ENCODE measurements around the gene SARNP.
A peak's percentile ranks its signal among the peaks of the same experiment; 100 is the strongest.

SARNP gene

DNA sequence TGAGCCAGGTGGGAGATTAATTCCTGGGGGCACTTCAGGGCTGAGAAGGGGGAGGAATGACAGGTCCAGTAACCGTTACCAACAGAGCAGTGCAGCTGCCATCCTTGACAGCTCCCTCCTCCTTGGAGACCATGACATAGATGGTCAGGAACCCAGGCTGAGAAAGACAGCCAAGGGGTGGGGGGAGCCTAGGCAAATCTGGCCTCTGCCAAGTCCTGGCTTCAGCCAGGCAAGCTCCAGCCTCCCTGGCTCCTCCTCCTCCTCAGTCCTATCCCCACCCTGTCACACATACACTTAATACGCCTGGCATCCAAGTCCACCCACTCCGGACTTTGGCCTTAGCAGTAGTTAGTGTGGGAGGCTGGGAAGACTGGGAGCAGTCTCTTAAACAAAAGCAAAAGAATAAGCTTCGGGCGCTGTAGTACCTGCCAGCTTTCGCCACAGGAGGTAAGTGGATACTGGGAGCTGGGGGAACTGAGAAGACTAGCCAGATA, 97.4 kb downstream of the SARNP start, which contains the start of gene RDH5:
TSS of gene RDH5 (plus strand) at position 323 of the 494 bp plus-strand sequence. CDS start 792 bp downstream, outside the sequence.
- no peaks in the 10 kb centered on the region for H3K79me2 ChIP-seq
- H3K27me3 ChIP-seq (ENCODE audit: control insufficient read depth, insufficient read depth, low read length) = no peaks in the 10 kb centered on the region
- no peak within 1 kb of the TSS for H3K9ac ChIP-seq
- peak within 1 kb of the TSS; percentile 48 for H3K27ac ChIP-seq
- TF ChIP-seq, protein P1, sequence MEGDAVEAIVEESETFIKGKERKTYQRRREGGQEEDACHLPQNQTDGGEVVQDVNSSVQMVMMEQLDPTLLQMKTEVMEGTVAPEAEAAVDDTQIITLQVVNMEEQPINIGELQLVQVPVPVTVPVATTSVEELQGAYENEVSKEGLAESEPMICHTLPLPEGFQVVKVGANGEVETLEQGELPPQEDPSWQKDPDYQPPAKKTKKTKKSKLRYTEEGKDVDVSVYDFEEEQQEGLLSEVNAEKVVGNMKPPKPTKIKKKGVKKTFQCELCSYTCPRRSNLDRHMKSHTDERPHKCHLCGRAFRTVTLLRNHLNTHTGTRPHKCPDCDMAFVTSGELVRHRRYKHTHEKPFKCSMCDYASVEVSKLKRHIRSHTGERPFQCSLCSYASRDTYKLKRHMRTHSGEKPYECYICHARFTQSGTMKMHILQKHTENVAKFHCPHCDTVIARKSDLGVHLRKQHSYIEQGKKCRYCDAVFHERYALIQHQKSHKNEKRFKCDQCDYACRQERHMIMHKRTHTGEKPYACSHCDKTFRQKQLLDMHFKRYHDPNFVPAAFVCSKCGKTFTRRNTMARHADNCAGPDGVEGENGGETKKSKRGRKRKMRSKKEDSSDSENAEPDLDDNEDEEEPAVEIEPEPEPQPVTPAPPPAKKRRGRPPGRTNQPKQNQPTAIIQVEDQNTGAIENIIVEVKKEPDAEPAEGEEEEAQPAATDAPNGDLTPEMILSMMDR (IDR thresholded peaks at IDR 0.05) = no peak
- H3K4me2 ChIP-seq (ENCODE audit: low read length) = no peak within 1 kb of the TSS
- H3K4me1 ChIP-seq = peaks cover 7% of the 10 kb centered on the region
- no peaks in the 10 kb centered on the region for H3K9me3 ChIP-seq (ENCODE audit: control insufficient read depth, low read length)
- H3K4me3 ChIP-seq (ENCODE audit: low read depth, low read length) = no peak within 1 kb of the TSS
- H2AFZ ChIP-seq = no peak within 1 kb of the TSS
- no peaks in the 10 kb centered on the region for H3K36me3 ChIP-seq (ENCODE audit: control insufficient read depth, insufficient read depth, low read length)

DNA sequence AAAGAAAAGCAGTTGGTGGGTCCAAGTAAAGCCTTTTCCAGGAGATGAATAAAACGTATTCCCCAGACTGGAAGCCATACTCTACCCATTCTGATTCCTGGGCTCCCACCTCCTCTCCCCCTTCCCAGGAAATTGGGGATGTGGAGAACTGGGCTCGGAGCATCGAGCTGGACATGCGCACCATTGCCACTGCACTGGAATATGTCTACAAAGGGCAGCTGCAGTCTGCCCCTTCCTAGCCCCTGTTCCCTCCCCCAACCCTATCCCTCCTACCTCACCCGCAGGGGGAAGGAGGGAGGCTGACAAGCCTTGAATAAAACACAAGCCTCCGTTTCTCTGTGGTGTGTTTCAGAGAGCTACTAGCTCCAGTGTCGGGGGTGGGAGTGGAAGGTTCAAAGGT, 98.2 kb downstream of the SARNP start:
- Histone ChIP-seq H3K4me3 (ENCODE audit: low read depth, low read length) (no peak overlapping the region), H3K36me3 (ENCODE audit: control insufficient read depth, insufficient read depth, low read length) (no peaks in the 10 kb centered on the region), H3K27ac (peak overlapping the region; percentile 48), H3K4me1 (peaks cover 7% of the 10 kb centered on the region), H3K9me3 (ENCODE audit: control insufficient read depth, low read length) (no peaks in the 10 kb centered on the region), H3K4me2 (ENCODE audit: low read length) (no peak overlapping the region), H3K27me3 (ENCODE audit: control insufficient read depth, insufficient read depth, low read length) (no peaks in the 10 kb centered on the region), H3K9ac (no peak overlapping the region), H2AFZ (no peak overlapping the region), H3K79me2 (no peaks in the 10 kb centered on the region)
- TF ChIP-seq, protein P1 (IDR thresholded peaks at IDR 0.05) = no peak

DNA sequence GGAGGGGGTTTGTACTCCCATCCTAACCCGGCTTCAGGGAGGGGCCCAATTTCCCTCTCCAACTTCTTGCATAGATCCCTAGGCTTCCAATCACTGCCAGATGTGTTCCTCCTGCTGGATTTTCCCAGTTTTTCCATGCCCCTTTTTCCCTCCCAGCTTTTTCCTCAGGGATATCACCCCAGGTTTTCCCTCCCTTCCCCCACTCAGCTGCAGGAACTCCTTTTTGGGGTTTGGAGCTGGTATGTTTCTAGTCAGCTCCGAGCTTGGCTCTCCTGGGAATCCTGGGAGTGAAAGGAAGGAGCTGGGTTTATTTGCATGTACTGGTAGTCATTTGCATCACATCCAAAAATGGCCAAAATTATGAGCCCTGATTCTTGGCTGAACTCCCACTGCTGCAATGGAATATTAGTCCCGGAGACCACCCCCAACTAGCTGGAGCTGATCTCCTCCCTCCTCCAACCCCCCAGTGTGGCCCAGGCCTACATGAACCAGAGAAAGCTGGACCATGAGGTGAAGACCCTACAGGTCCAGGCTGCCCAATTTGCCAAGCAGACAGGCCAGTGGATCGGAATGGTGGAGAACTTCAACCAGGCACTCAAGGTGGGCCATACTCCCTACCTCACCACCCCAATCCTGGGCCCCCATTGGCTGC, 98.8 kb downstream of the SARNP start:
- Histone ChIP-seq H3K36me3 (ENCODE audit: control insufficient read depth, insufficient read depth, low read length) (no peaks in the 10 kb centered on the region), H3K27me3 (ENCODE audit: control insufficient read depth, insufficient read depth, low read length) (no peaks in the 10 kb centered on the region), H3K9ac (no peak overlapping the region), H3K4me1 (peaks cover 7% of the 10 kb centered on the region), H3K4me3 (ENCODE audit: low read depth, low read length) (no peak overlapping the region), H3K79me2 (no peaks in the 10 kb centered on the region), H3K4me2 (ENCODE audit: low read length) (no peak overlapping the region), H3K27ac (peak overlapping the region; percentile 48), H2AFZ (no peak overlapping the region), H3K9me3 (ENCODE audit: control insufficient read depth, low read length) (no peaks in the 10 kb centered on the region)
- TF ChIP-seq, protein P1 (IDR thresholded peaks at IDR 0.05) = no peak

DNA sequence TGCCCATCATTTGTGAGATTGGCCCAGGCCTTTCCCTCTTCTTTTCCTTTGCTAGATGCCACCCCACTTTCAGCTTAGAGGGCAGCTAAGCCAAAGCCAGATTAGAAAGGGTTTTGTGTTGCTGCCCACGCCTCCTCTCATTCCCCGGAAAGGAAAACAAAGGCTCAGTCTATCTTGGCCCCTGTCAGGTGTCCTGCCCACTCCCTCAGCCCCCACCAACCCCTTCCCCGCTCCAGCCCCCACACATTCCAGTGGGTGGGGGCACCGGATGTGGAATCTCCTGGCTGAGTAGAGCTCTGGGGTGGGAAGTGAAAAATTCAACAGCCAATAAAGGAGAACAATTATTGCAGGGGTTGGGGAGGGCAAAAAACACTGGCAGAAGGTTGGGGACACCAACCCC, 99.5 kb downstream of the SARNP start:
- TF ChIP-seq, protein P1 (IDR thresholded peaks at IDR 0.05) = no peak
- H3K36me3 ChIP-seq (ENCODE audit: control insufficient read depth, insufficient read depth, low read length) = no peaks in the 10 kb centered on the region
- no peak overlapping the region for H3K4me2 ChIP-seq (ENCODE audit: low read length)
- no peaks in the 10 kb centered on the region for H3K9me3 ChIP-seq (ENCODE audit: control insufficient read depth, low read length)
- H3K4me3 ChIP-seq (ENCODE audit: low read depth, low read length) = no peak overlapping the region
- no peaks in the 10 kb centered on the region for H3K79me2 ChIP-seq
- H3K4me1 ChIP-seq = peaks cover 7% of the 10 kb centered on the region
- H3K27me3 ChIP-seq (ENCODE audit: control insufficient read depth, insufficient read depth, low read length) = no peaks in the 10 kb centered on the region
- peak overlapping the region; percentile 26 for H3K27ac ChIP-seq
- H2AFZ ChIP-seq = no peak overlapping the region
- no peak overlapping the region for H3K9ac ChIP-seq

Measured in parathyroid adenoma (tissue), 2 donors.